HG02642 (cell line): ENCODE data around the gene PTPRD.

ENCODE experiments used
- ATAC-seq: cut with Tn5 transposase; IDR thresholded peaks from one replicate; pipeline ENCODE4 v1.9.1; 2021; ENCODE audit warnings: mild to moderate bottlenecking; ENCODE audit not compliant: unreplicated experiment, poor library complexity

The PTPRD gene

DNA sequence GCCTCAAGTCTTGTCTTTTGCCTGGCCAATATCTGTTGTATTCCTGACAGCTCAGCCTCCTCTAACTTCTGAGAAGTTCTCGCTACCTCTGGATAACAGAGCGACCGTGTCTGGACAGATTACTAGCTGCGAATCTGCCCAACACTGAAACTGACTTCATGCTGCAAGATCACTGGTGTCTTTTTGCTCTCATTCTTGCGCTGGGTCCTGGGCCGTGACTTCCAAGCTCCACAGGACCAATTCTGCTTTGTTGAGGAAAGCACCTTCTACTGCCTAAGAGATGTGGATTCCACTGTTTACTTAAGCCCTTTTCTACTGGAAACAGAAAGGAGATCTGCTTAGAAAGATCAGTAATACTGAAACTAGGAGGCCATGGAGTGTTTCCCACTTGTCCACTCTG is 1834.4 kb downstream of the PTPRD start:
- no peak for ATAC-seq

DNA sequence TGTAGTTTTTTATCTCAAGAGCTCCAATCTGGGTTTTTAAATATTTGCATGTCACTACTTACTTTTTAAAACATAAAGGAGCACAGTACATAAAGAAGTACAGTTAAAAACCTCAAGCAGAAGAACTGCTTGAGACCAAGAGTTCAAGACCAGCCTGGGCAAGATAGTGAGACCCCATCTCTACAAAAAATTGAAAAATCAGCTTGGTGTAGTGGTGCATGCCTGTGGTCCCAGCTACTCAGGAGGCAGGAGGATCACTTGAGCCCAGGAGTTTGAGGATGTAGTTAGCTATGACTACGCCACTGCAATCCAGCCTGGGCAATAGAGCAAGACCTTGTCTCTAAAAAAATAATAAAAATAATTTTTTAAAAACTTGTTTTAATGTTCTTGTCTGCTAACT is 1840.5 kb downstream of the PTPRD start:
- no peak for ATAC-seq

DNA sequence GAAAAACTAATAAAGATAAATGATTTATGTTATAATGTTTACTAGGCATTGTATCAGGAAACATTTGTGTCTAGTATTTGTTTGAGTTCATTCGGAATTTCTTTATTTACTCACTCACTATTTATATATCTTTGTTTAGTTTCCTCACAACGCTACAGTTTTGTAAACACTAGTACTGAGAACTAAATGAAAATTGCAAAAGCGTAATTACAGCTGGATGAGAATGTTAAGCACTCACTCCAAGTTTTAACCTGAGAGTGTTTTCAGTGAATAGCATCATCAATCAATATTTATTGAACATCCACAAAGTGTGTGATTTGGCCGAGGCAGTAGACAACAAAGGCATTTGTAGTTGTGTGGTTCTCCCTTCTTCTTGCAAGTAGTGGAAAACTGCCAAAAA is 1843.6 kb downstream of the PTPRD start:
- ATAC-seq: no peak

DNA sequence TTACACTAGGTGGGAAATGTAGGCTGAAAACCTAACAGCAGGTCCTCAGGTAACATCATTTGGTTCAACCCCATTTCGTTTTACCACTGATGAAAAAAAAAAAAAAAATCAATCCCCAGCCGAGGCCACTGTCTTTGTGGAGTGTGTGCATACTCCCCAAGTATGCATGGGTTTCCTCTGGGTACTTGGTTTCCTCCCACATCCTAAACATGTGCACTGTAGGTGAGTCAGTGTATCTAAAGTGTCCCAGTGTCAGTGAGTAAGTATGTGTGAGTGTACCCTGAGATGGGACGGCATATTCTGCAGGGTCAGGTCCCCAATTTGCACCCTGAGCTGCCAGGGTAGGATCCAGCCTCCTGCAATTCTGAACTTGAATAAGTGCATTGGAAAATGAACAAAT is 1846.7 kb downstream of the PTPRD start:
- no peak for ATAC-seq

DNA sequence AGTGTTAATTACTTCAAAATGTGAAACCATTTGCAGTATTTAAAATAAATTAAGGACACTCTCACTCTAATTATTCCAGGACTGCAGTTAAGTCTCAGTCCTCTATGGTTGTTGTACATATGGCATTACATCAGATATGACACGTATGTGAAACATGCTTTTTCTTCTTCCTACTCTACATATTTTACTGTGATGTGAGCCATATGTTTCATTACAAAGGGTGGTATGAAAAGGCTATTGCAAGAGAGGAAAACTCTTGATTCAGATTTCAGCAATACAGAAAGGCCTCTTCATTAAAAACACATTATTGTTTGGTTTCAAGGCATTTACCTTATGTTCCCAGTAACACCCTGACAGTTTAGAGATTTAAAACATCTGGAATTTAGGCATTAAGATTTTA is 1848.8 kb downstream of the PTPRD start:
- ATAC-seq: no peak

DNA sequence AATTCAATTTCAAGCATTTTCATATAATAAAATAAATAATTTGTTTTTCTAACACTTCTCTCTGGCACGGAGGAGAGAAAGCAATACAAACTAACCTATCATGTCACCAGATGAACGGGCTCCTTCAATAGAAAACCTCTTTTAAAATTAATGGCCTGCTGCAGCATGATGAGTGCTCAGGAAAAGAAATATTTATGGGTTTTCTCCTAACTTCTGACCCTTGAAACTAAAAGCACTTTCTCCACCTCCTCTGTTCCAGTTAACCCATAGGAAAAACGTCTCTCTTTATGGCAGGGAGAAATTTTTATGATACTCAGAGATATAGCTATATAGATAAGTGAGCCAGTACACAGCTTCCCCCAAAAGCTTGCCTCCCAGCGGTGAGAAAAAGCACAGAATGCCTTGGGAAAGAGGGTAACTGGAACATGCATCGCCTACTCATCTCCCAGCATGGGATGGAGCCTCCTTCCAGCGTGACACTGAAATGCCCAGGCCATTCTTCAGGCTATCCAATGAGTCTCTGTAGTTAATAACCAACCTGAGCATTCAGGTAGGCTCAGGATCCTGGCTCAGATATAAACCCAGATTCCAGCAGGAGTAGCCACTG is 1850.2 kb downstream of the PTPRD start:
- ATAC-seq: no peak

DNA sequence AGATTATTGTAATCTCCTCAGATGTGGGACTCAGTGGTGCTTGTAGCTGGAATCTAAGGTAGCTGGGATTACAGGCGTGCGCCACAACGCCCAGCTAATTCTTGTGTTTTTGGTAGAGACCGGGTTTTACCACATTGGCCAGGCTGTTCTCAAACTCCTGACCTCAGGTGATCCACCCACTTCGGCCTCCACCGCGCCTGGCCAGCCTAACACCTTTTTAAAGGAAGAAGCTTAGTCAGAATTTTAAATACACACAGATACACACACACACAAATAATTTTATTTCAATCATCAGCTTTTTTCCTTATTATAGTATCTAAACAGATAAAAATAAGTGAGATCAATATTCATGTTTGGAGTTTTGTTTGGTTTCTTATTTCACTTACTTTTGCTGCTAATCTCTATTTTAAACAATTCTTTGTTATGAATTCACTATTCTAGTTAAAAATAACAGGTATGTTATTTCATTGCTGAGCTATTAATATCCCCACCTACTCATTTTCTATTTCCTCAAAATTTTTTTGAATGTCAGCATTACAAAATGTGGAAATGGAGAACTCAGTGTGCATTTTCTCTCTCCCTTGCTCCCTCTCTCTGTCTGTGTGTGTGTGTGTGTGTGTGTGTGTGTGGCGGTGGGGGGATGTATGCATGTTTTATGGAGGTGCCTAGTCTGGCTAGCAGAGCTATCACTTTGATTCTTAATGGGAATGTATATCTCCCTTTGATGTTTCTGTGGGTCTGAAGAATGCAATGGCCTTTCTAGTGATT is 1852.6 kb downstream of the PTPRD start:
- no peak for ATAC-seq

DNA sequence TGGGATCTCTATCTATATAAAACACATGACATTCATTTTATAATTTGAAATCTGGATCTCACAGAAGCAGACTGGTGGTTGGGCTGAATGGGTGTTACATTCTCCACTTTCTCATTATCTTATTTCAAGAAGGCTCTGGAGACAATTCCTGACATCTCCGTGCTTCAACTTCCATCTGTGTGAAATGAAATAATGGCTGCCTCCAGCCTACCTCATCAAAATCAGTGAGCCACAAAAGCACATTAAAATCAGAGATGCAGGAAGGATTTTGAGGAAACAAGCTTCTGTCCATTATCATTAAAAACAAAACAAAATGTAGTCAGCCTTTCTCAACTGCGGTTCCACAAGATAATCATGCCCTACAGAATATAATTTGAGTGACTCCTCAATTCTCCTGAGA is 1854.9 kb downstream of the PTPRD start:
- ATAC-seq: no peak

DNA sequence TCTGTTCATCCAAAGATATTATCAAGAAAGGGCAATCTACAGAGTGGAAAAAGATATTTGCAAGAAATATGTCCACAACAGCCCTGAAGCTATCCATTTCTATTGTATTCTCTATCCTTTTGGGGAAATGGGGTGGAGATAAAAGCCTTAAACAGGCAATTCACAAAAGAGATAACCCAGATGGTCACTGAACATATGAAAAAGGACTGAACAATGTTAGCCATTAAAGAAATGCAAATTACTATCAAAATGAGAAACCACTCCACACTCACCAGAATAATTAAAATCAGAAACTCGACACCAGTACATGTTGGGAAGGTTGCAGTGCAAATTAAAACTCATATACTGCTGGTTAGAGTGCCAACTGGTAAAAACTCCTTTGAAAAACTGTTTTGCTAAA is 1858.1 kb downstream of the PTPRD start:
- no peak for ATAC-seq

DNA sequence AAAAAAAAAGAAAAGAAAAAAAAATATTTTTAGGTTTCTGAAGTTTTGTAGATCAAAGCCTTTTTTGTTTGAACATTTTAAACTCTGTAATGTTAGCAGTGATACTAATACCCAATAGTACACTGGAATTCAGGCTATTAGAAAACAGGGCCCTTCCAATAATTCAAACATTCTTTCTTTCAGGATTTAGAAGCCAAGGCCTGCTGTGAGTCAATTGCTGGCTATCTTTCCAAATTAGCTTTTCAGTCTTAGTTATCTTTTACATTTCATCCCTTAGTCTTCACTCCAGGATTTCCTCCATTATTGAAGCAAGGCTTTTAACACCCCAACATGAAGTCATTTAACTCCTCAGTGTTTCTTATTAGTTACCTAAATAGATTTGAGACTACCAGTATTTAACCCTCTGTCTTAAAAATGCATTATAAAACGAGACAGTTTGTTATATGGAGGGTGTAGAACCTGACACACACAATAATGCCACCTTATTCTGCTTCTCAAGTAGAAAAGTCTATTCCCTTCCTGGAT is 1861.3 kb downstream of the PTPRD start:
- ATAC-seq: no peak

DNA sequence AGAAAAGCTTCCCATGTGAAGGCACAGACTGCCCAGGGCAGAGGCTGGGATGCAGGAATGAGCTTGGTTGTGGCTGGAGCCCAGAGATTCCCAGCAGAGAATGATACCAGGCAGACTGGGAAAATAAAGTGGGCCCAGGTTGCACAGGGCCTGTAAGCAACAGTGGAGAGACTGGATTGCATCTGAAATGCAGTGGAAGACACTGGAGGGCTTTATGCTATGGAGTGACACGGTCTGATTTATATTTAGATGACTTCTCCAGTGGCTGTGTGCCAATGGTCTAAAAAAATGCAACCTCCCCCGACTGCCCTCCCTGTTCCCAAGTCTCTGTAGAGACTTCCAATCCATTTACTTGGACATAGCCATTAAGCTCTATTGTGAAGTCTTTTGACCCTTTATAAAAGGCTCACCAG is 1862.2 kb downstream of the PTPRD start:
- ATAC-seq: no peak

DNA sequence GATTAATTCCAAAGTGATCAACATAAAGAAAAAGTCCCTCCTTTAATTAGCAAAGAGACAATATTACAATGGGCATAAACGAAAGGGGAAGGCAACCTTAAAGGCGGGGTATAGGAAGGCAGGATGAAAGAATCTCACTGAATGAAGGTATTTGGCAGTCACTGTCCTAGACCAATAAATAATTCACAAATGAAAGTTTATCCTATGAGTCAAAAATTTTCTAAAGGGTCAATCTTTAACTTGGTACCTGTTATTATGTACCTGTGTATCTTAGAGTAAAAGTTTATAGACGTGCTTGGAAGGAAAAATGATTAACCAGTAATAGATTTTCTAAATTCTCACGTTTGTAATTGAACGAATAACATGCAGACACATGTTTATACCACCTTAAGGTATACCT is 1867.5 kb downstream of the PTPRD start:
- no peak for ATAC-seq

DNA sequence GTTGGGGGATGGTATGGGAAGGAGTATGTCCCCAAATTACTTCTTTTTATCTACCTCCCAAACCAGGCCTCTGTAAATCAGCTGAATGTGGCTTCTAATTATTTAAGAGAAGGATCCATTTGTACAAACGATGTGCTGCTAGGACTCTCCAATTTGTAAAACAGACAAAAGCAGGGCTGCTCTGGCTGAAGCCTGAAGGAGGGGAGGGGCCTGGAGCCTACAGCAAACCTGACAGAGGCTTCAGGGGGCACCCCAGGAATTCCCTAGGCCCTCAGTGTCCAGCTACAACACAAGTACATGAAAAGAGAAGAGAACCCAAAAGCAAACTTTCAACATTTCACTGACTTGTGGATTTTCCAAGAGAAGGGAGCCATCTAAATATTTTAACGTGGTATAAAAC is 1873.9 kb downstream of the PTPRD start:
- no peak for ATAC-seq

DNA sequence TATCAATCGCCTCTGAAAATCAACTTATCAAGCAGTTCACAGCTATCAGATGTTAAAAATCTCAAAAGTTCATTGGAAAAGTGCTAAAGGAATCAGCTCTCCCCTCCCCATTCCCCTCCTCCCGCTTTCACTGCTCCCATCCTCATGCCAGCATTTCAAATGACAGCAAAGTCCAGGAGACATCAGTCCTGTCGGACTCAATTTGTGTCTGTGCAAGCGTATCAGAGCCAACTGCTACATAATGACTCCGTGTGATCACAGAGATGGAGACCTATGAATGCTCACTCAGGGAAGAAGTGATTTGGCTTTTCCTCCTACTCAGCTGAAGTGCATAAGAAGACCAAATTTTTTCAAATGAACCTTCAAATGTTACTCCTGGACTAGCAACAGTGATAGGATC is 1876.0 kb downstream of the PTPRD start:
- ATAC-seq: no peak

DNA sequence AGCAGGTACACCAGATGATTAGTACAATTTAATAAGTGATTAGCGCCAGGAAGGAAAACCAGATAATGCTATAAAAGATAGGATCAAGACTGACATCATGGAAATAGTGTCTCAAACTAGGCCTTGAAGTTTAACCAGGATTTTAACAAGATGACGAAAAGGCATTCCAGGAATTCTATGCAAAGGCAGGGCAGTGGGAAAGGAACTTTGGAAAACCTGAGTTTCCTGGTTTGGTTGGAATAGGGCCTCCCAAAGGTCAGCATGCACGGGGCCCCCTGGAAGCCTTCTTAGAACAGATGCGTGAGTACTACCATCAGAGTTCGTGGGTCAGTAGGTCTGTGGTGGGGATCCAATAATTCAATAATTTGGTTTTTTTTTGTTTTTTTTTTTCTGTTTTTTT is 1878.0 kb downstream of the PTPRD start:
- ATAC-seq: no peak

DNA sequence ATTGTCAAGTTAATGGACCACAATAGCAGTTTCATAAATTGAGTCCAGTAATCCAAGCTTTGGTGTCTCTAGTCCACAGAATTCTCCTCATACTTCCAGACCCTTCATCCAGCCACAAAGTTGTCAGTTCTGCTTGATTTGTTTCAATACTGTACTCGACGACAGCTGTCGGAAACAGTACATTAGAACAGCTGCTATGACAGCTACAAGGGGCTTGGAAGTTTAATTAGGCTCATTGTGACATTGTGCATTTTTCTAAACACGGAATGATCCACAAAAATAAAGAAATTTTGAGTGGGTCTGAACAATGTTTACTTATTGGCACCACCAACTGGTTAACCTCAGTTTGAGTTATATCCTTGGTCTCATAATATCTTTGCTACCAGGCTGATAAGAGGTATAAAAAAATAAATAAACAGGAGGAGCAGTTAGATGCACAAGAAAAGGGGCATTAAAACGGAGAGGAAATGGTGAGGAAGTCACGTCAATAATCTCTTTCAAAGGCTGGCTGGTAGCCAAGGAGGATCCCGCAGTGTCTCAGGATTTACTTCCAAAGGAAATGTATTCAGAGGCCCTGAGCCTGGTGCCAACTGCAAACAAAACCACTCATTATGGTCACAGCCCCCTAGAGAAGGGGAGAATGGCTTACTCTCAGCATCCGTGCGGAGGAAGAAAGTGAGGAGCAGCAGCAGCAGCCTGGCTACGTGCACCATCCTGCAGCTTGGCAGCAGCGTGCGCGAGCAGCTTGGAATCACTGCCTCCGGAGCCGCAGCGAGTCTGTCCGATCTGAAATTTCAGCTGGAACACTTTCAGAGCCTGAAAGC is 1879.5 kb downstream of the PTPRD start:
- ATAC-seq: no peak

DNA sequence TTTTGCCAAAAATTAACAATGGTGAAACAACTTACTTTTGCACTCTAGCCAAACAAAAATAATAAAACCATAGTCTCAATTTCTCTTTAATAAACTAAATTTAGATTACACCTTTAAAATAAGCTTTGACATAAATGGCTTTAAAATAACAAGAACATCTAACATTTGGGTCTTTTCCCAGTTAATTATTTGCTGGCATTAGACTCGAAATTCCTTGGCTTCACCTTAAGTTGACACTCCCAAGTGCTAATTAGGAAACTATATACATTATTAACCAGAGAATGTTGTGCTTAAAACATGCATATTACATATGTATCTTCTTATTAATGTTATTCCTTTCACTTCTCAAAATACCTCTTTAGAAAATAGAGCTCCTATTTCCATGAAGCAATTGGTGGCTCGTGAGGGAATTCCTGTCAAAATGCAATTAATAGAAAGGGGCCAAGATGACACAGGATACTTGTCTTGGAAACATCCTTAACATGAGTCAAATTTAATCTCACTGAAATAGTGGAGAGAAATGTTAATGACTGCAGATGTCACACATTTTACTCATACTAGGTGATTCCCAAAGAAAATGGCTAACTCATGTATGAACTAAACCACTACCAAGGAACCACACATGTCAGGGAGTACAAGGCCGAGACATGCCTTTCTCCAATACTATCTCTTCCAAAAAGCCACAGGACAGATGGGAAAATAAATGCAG is 1880.3 kb downstream of the PTPRD start:
- ATAC-seq: no peak

DNA sequence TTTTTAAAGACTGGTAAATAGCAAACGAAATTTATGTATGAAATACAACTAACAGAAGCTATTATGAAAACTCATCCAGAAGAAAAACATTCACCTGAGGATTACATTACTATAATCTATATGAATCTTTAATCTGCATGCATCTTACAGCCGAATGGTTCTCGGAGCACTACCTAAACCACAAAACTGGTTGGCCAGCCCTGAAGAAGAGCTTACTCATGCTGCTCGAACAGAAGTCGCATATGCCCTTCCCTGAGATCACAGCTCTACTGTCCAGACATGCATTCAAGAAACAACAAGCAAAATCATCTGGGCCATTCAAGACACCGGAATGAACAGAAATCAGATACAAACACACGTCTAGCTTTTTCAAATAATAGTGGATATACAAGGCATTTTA is 1882.2 kb downstream of the PTPRD start:
- no peak for ATAC-seq

DNA sequence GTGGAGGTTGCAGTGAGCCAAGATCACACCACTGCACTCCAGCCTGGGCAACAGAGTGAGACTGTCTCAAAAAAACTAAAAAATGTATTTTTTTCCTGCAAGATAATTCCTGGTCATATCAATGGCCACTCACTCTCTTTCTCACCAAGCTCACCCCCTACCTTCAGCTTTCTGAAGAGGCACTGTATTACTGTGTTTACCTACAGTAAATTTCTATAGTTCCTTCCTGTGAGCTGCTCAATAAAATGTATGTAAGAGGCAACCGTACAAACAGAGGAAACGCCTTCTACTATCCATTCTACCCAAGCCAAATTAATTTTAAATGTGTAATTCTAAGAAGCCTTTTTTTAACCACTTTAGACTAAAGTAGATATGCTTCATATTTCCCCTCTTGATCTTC is 1883.9 kb downstream of the PTPRD start:
- ATAC-seq: no peak

DNA sequence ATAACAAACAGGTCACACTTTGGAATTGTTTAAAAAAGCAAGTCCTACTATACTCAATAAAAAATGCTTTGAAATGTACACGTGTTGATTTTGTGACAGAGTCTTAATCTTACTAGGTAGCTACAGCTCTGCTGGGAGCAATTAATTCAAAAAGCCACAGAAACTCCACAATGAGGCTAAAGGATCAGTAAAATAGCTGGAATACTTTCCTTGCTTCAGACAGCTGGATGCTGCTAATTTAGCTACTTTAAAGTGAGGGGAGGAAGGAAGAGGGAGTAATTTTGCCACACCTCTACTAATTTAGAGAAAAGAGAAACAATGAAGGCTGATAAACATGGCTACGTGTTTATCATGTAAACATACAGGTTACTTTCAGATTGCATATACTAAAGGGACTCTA is 1885.6 kb downstream of the PTPRD start:
- no peak for ATAC-seq

DNA sequence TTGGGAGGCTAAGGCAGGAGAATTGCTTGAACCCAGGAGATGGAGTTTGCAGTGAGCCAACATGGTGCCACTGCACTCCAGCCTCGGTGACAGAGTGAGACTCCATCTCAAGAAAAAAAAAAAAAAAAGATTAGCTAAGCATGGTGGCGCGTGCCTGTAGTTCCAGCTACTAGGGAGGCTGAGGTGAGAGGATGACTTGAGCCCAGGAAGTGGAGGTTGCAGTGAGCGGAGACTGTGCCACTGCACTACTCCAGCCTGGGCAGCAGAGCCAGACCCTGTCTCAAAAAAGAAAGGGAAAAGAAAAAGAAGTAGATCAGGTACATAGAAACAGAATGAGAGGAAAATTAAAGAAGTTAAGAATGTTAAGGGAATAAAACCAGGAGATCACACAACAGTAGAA is 1886.1 kb downstream of the PTPRD start:
- no peak for ATAC-seq
